Measurements from ENCODE around the gene KCP. TPM values are rescaled to one million over a fixed set of nuclear protein-coding genes. Genes with fewer than 3 reads are reported as not detected.

The KCP gene
- total RNA-seq, 1 experiment from 2014 or later, result 1.6 TPM

DNA sequence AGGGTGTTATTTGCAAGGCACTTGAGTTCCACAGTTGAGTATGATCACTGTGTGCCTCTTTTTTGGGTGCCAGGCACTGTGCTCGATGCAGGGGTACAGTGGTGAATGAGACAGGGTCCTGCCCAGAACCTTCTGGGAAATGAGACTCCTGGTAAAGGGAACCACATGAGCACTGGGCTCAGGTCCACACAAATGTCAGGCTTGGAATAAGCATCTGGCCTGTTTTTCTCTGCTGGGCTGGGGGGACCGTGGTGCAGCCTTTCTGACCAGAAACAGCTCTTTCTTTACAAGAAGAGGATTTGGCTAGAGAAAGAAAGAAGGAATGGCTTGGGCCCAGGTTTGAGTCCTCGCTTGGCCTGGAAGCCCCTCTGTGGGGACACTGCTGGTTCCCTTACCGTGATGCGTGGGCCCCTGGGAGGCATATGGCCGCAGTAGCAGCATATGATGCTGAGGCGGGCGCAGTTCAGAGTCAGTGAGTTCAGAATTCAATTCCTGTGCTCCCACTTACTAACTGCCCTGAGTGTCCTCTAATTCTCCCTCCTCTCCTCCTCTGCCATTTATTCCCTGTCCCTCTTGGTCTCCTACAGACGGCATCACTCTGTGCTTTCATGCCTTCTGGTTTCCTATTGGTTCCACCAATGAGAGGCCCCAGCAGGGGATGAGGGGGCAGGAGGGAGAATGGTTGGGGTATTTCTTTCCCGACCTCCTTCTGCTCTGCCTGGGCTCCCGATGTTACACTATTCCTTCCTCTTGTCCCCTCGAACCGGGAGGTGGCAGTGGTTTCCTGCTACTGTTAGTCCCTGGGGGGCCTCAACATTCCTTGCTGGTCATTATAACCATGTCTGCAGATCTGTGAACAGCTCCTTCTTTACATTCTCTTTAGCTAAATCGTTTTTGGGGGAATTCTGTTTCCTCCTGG, 9.6 kb upstream of the KCP start:
- Histone ChIP-seq H3K9me3 (ENCODE audit: low read length) (no peaks in the 10 kb centered on the region), H3K4me3 (ENCODE audit: low read length) (no peak overlapping the region), H3K36me3 (ENCODE audit: insufficient read depth, low read length) (no peaks in the 10 kb centered on the region), H3K27ac (ENCODE audit: low read length) (no peak overlapping the region), H3K27me3 (ENCODE audit: low read length) (no peaks in the 10 kb centered on the region), H3K4me2 (ENCODE audit: low read depth, low read length, poor library complexity, severe bottlenecking) (peak overlapping the region; percentile 23), H3K9ac (ENCODE audit: low read length) (no peak overlapping the region), H3K9me2 (replicated peaks; ENCODE audit: insufficient read depth, low read length) (no peaks in the 10 kb centered on the region), H3K79me2 (ENCODE audit: low read length) (no peaks in the 10 kb centered on the region), H4K20me1 (ENCODE audit: insufficient read depth, low read depth, low read length) (no peaks in the 10 kb centered on the region), H3K4me1 (ENCODE audit: low read length) (peaks cover 42% of the 10 kb centered on the region), H2AFZ (ENCODE audit: low read length) (no peak overlapping the region)
- no peak for DNase-seq

DNA sequence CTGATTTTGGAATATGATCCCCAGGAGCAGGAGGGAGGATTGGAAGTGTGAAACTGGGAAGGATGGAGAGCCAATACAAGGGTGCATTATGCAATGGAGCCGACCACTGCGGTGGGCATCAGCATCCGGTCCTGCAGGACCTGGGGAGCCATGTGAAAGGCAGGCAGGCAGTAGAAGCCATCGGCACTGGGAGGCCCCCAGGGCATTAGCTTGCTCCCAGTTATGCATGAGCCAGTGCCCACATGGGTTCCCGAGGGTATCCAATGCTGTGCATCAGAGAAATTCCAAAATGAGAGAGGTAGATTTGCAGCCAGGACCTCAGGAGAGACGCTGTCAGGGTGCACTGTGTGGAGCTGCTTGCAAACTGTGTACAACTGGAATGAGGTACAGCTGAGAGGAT, 8.7 kb upstream of the KCP start:
- Histone ChIP-seq H3K27me3 (ENCODE audit: low read length) (no peaks in the 10 kb centered on the region), H3K4me3 (ENCODE audit: low read length) (no peak overlapping the region), H3K4me1 (ENCODE audit: low read length) (peaks cover 35% of the 10 kb centered on the region), H3K27ac (ENCODE audit: low read length) (no peak overlapping the region), H3K4me2 (ENCODE audit: low read depth, low read length, poor library complexity, severe bottlenecking) (peak overlapping the region; percentile 23), H3K9me3 (ENCODE audit: low read length) (no peaks in the 10 kb centered on the region), H3K9me2 (replicated peaks; ENCODE audit: insufficient read depth, low read length) (no peaks in the 10 kb centered on the region), H3K36me3 (ENCODE audit: insufficient read depth, low read length) (no peaks in the 10 kb centered on the region), H3K79me2 (ENCODE audit: low read length) (no peaks in the 10 kb centered on the region), H3K9ac (ENCODE audit: low read length) (no peak overlapping the region), H4K20me1 (ENCODE audit: insufficient read depth, low read depth, low read length) (no peaks in the 10 kb centered on the region), H2AFZ (ENCODE audit: low read length) (no peak overlapping the region)
- no peak for DNase-seq

DNA sequence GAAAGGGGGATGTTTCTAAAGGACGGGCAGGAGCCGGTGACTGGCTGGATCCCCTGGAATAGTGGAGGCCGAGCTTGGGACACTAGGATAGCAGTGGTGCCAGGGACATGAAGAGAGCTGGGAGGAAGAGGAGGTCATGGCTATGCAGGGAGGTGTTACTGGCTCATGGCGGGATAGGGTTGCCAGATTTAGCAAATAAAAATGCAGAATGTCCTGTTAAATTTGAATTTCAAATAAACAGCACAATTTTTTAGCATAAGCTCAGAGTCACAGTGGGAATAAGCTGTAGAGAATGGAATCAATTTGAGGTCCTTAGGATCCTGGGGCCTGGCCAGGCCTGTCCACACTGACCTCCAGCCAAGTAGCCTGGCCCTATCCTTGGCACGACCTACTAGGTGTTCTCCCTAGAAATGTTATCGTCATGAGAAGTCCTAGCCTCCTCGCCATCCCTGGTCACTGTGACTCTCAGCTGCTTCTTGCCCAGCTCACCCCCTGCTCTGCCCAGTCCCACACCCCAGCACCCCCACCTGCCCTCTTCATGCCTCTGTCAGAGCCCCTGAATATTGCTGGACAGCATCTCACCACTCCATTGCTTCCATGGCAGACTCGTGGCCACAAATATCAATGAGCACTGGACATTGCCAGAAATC, 7.6 kb upstream of the KCP start:
- Histone ChIP-seq H3K4me2 (ENCODE audit: low read depth, low read length, poor library complexity, severe bottlenecking) (no peak overlapping the region), H3K27ac (ENCODE audit: low read length) (no peak overlapping the region), H3K79me2 (ENCODE audit: low read length) (no peaks in the 10 kb centered on the region), H3K27me3 (ENCODE audit: low read length) (no peaks in the 10 kb centered on the region), H2AFZ (ENCODE audit: low read length) (no peak overlapping the region), H3K4me1 (ENCODE audit: low read length) (peaks cover 24% of the 10 kb centered on the region), H3K4me3 (ENCODE audit: low read length) (no peak overlapping the region), H3K9me2 (replicated peaks; ENCODE audit: insufficient read depth, low read length) (no peaks in the 10 kb centered on the region), H4K20me1 (ENCODE audit: insufficient read depth, low read depth, low read length) (no peaks in the 10 kb centered on the region), H3K9me3 (ENCODE audit: low read length) (no peaks in the 10 kb centered on the region), H3K9ac (ENCODE audit: low read length) (no peak overlapping the region), H3K36me3 (ENCODE audit: insufficient read depth, low read length) (no peaks in the 10 kb centered on the region)
- DNase-seq, result no peak

DNA sequence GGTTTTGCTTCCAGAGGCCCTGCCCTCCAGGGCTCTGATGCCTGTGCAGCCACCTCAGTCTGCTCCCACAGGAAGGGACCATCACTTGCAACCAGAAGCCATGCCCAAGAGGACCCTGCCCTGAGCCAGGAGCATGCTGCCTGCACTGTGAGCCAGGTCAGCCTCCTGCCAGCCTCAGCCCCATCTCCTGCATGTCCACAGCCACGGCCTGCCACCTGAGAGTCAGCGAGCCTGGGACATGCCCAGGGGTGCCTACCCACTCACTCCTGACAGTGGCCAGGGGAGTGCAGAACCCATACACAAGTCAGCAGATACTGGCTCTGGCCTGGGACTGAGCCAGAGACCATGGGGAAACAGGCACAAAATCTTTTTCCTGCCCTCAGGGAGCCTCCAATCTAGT, 6.6 kb upstream of the KCP start:
- Histone ChIP-seq H3K9me2 (replicated peaks; ENCODE audit: insufficient read depth, low read length) (no peaks in the 10 kb centered on the region), H3K79me2 (ENCODE audit: low read length) (no peaks in the 10 kb centered on the region), H4K20me1 (ENCODE audit: insufficient read depth, low read depth, low read length) (no peaks in the 10 kb centered on the region), H3K4me3 (ENCODE audit: low read length) (no peak overlapping the region), H3K27me3 (ENCODE audit: low read length) (no peaks in the 10 kb centered on the region), H3K9me3 (ENCODE audit: low read length) (no peaks in the 10 kb centered on the region), H3K4me2 (ENCODE audit: low read depth, low read length, poor library complexity, severe bottlenecking) (no peak overlapping the region), H3K36me3 (ENCODE audit: insufficient read depth, low read length) (no peaks in the 10 kb centered on the region), H3K9ac (ENCODE audit: low read length) (no peak overlapping the region), H2AFZ (ENCODE audit: low read length) (no peak overlapping the region), H3K4me1 (ENCODE audit: low read length) (peaks cover 22% of the 10 kb centered on the region), H3K27ac (ENCODE audit: low read length) (no peak overlapping the region)
- no peak for DNase-seq

DNA sequence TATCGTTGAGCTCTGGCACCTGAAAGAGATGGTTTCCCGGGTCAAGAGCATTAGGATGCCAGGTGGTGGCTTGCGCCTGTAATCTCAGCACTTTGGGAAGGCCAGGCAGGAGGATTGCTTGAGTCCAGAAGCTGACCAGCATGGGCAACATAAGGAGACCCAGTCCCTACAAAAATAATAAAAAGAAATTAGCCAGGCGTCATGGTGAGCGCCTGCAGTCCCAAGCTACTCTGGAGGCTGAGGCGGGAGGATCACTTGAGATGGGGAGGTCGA, 6.1 kb upstream of the KCP start:
- Histone ChIP-seq H3K4me1 (ENCODE audit: low read length) (peaks cover 22% of the 10 kb centered on the region), H4K20me1 (ENCODE audit: insufficient read depth, low read depth, low read length) (no peaks in the 10 kb centered on the region), H3K79me2 (ENCODE audit: low read length) (no peaks in the 10 kb centered on the region), H3K27me3 (ENCODE audit: low read length) (no peaks in the 10 kb centered on the region), H3K4me2 (ENCODE audit: low read depth, low read length, poor library complexity, severe bottlenecking) (no peak overlapping the region), H3K36me3 (ENCODE audit: insufficient read depth, low read length) (no peaks in the 10 kb centered on the region), H2AFZ (ENCODE audit: low read length) (no peak overlapping the region), H3K9me2 (replicated peaks; ENCODE audit: insufficient read depth, low read length) (no peaks in the 10 kb centered on the region), H3K4me3 (ENCODE audit: low read length) (no peak overlapping the region), H3K9ac (ENCODE audit: low read length) (no peak overlapping the region), H3K27ac (ENCODE audit: low read length) (no peak overlapping the region), H3K9me3 (ENCODE audit: low read length) (no peaks in the 10 kb centered on the region)
- no peak for DNase-seq

DNA sequence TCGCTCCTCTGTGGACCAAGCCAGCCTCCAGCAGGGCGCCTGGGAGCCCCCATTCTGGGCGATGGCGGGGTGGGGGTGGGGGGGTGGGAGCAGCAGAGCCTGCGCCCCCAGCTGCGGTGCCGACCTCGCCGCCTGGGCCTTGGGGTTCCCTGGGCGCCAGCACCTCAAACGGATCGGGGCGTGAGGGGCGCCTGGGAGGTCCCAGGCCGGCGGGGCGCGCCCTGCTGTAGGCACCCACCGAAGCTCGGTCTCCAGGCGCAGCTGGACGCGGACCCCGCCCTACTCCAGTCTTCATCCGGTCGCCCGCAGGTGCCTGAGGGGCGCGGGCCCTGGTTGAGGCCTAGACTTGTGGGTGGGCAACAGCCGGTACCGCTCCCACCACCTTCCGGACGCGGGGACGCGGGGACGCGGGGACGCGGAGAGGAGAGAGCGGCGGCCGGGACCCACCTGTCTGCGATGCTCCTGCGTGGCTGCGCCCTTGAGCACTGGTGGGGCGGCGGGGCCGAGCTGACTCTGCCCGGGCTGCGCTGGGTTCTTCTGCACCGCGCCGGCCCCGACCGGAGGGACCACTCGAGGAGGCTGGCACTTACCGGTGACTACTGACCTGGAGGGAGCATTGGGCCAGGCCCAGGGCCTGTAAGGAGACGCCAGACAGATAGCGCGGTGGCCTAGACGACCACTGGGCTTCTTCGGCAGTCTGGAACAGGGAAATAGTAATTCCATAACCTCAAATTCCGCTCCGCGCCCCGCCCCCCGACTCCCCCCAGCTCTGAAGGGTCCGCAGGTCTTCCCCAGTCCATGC, 5.5 kb upstream of the KCP start:
- Histone ChIP-seq H2AFZ (ENCODE audit: low read length) (no peak overlapping the region), H4K20me1 (ENCODE audit: insufficient read depth, low read depth, low read length) (no peaks in the 10 kb centered on the region), H3K4me1 (ENCODE audit: low read length) (peaks cover 20% of the 10 kb centered on the region), H3K9me2 (replicated peaks; ENCODE audit: insufficient read depth, low read length) (no peaks in the 10 kb centered on the region), H3K27ac (ENCODE audit: low read length) (no peak overlapping the region), H3K4me2 (ENCODE audit: low read depth, low read length, poor library complexity, severe bottlenecking) (no peak overlapping the region), H3K36me3 (ENCODE audit: insufficient read depth, low read length) (no peaks in the 10 kb centered on the region), H3K9ac (ENCODE audit: low read length) (no peak overlapping the region), H3K9me3 (ENCODE audit: low read length) (no peaks in the 10 kb centered on the region), H3K27me3 (ENCODE audit: low read length) (no peaks in the 10 kb centered on the region), H3K79me2 (ENCODE audit: low read length) (no peaks in the 10 kb centered on the region), H3K4me3 (ENCODE audit: low read length) (no peak overlapping the region)
- no peak for DNase-seq

DNA sequence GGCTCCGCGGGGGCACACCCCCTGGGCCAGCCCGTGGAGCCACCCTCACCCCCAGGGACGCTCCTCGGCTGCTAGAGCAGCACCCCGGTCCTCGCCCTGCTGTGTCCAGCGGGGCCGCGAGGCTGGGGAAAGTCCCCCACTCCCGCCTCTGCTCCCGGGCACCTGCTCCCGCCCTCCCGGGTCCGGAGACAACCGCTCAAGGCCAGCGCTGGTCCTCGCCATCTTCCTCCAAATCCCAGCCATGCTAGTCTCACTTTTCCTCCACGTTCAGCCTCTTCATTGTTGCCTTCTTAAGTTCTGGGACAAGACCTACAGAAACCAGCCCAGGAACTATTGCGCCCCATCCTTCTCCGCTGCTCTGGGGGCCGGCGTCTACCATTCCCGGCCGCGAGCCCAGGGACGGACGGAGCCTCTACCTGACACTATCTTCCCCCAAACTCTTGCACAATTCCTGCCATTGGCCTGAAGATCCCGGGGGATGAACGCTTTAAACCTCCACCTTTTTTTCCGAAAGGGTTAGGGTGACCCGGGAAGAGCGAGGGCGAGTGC, 4.8 kb upstream of the KCP start:
- DNase-seq, result no peak
- Histone ChIP-seq H3K9me2 (replicated peaks; ENCODE audit: insufficient read depth, low read length) (no peaks in the 10 kb centered on the region), H3K27ac (ENCODE audit: low read length) (no peak overlapping the region), H3K9ac (ENCODE audit: low read length) (no peak overlapping the region), H3K4me3 (ENCODE audit: low read length) (no peak overlapping the region), H3K9me3 (ENCODE audit: low read length) (no peaks in the 10 kb centered on the region), H3K36me3 (ENCODE audit: insufficient read depth, low read length) (no peaks in the 10 kb centered on the region), H4K20me1 (ENCODE audit: insufficient read depth, low read depth, low read length) (no peaks in the 10 kb centered on the region), H2AFZ (ENCODE audit: low read length) (no peak overlapping the region), H3K27me3 (ENCODE audit: low read length) (no peaks in the 10 kb centered on the region), H3K4me2 (ENCODE audit: low read depth, low read length, poor library complexity, severe bottlenecking) (no peak overlapping the region), H3K4me1 (ENCODE audit: low read length) (peaks cover 14% of the 10 kb centered on the region), H3K79me2 (ENCODE audit: low read length) (no peaks in the 10 kb centered on the region)

DNA sequence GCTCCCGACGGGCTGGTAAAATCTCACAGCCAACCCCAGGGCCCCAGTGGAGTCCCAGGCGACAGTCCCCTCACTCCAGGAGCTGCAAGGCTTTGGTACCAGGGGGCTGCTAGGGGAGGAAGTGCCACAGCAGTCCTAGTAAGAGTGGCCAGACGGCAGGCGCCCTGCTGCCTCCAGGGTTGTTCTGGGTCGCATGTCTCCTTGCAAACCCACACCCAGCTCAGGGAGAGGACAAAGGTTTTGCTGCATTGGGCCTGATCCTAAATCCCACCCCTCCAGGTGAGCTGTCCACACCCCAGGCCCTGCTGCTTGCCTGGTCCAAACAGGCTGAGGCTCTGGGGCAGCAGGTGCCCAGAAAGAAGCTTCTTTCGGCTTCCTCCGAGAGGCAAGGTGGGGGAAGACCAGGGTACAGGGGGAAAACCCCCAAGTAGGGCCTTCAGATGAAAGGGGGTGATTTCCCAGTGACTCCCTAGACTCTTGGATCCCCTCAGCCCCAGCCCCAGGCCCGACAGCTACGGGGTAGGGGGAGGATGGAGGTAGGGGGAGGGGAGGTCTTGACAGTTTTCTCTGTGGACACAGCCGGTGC, 4.2 kb upstream of the KCP start:
- Histone ChIP-seq H3K4me2 (ENCODE audit: low read depth, low read length, poor library complexity, severe bottlenecking) (no peak overlapping the region), H3K36me3 (ENCODE audit: insufficient read depth, low read length) (no peaks in the 10 kb centered on the region), H3K9me3 (ENCODE audit: low read length) (no peaks in the 10 kb centered on the region), H3K27ac (ENCODE audit: low read length) (no peak overlapping the region), H3K4me3 (ENCODE audit: low read length) (no peak overlapping the region), H3K9ac (ENCODE audit: low read length) (no peak overlapping the region), H3K9me2 (replicated peaks; ENCODE audit: insufficient read depth, low read length) (no peaks in the 10 kb centered on the region), H4K20me1 (ENCODE audit: insufficient read depth, low read depth, low read length) (no peaks in the 10 kb centered on the region), H3K4me1 (ENCODE audit: low read length) (peaks cover 7% of the 10 kb centered on the region), H2AFZ (ENCODE audit: low read length) (no peak overlapping the region), H3K27me3 (ENCODE audit: low read length) (no peaks in the 10 kb centered on the region), H3K79me2 (ENCODE audit: low read length) (no peaks in the 10 kb centered on the region)
- no peak for DNase-seq
